Measurements from ENCODE around the gene PSEN1.

DNA sequence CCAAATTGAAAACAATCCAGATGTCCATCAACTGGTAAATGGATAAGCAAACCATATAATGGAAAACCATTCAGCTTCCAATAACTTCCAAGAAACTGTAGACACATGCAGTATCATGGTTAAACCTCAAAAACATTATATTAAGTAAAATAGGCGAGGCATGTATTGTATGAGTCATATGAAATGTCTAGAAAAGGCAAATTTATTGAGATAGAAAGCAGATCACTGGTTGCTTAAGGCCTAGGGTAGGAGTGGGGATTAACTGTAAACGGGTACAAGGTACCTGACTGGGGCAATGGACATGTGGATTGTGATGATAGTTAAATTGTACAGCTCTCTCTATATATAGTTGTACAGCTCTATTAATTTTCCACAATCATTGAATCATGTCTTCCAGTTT lies 79.7 kb downstream of the PSEN1 start:
- TF ChIP-seq, protein P1, sequence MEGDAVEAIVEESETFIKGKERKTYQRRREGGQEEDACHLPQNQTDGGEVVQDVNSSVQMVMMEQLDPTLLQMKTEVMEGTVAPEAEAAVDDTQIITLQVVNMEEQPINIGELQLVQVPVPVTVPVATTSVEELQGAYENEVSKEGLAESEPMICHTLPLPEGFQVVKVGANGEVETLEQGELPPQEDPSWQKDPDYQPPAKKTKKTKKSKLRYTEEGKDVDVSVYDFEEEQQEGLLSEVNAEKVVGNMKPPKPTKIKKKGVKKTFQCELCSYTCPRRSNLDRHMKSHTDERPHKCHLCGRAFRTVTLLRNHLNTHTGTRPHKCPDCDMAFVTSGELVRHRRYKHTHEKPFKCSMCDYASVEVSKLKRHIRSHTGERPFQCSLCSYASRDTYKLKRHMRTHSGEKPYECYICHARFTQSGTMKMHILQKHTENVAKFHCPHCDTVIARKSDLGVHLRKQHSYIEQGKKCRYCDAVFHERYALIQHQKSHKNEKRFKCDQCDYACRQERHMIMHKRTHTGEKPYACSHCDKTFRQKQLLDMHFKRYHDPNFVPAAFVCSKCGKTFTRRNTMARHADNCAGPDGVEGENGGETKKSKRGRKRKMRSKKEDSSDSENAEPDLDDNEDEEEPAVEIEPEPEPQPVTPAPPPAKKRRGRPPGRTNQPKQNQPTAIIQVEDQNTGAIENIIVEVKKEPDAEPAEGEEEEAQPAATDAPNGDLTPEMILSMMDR (IDR thresholded peaks at IDR 0.05; ENCODE audit: insufficient read depth, low read length), result no peak
- TF ChIP-seq POLR2AphosphoS5 (IDR thresholded peaks at IDR 0.05; ENCODE audit: low read depth) (no peak), SPI1 (IDR thresholded peaks at IDR 0.05; ENCODE audit: borderline replicate concordance, low read depth) (no peak), GABPA (IDR thresholded peaks at IDR 0.05; ENCODE audit: low read depth) (no peak)
- TF ChIP-seq, protein P2, sequence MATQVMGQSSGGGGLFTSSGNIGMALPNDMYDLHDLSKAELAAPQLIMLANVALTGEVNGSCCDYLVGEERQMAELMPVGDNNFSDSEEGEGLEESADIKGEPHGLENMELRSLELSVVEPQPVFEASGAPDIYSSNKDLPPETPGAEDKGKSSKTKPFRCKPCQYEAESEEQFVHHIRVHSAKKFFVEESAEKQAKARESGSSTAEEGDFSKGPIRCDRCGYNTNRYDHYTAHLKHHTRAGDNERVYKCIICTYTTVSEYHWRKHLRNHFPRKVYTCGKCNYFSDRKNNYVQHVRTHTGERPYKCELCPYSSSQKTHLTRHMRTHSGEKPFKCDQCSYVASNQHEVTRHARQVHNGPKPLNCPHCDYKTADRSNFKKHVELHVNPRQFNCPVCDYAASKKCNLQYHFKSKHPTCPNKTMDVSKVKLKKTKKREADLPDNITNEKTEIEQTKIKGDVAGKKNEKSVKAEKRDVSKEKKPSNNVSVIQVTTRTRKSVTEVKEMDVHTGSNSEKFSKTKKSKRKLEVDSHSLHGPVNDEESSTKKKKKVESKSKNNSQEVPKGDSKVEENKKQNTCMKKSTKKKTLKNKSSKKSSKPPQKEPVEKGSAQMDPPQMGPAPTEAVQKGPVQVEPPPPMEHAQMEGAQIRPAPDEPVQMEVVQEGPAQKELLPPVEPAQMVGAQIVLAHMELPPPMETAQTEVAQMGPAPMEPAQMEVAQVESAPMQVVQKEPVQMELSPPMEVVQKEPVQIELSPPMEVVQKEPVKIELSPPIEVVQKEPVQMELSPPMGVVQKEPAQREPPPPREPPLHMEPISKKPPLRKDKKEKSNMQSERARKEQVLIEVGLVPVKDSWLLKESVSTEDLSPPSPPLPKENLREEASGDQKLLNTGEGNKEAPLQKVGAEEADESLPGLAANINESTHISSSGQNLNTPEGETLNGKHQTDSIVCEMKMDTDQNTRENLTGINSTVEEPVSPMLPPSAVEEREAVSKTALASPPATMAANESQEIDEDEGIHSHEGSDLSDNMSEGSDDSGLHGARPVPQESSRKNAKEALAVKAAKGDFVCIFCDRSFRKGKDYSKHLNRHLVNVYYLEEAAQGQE (IDR thresholded peaks at IDR 0.05; ENCODE audit: insufficient replicate concordance, low read depth), result no peak

All from HL-60 (cell line).